OCI-LY7 (cell line): ENCODE results near the gene SLC25A40. TPM values are rescaled to one million over a fixed set of nuclear protein-coding genes. Genes with fewer than 3 reads are reported as not detected.
"Not testable (repeated sequence)": the region's sequence is repeated elsewhere in the genome, so short reads cannot be mapped to it uniquely, and the experiment has no call there.

Experiments
- BruUV-seq: library from RNA; stranded (reverse); fragments of 400-500 nt; replicated peaks from 2 replicates; lab custom pipeline; 2021; lab: Mats Ljungman, UMichigan
- CTCF ChIA-PET: fragments of 300-600 bp; sonication (Branson Sonifier 250); formaldehyde crosslinking; loops from one replicate; lab custom pipeline; 2022; ENCODE audit warnings: antibody characterized with exemption; ENCODE audit not compliant: unreplicated experiment; lab: Charles Lee
- POLR2A ChIA-PET: fragments of 300-600 bp; sonication (Branson Sonifier 250); formaldehyde crosslinking; loops from one replicate; lab custom pipeline; 2022; ENCODE audit warnings: antibody characterized with exemption; lab: Charles Lee
- DNase-seq: peaks from one replicate; pipeline ENCODE4 v3.0.0-alpha.2; 2015; ENCODE audit warnings: low spot score
- H2AFZ ChIP-seq: fragments of 200-600 bp; sonication (generic), shearing (Covaris generic); 2 replicates; pipeline ENCODE4 v1.6.1; 2014; ENCODE audit warnings: mild to moderate bottlenecking, antibody characterized with exemption, low read length, moderate library complexity
- H3K27ac ChIP-seq: fragments of 200-600 bp; sonication (generic); 2 replicates; pipeline ENCODE4 v1.5.1; 2014; ENCODE audit warnings: mixed run types, low read depth, mild to moderate bottlenecking, moderate library complexity, low read length, inconsistent platforms; ENCODE audit not compliant: poor library complexity, severe bottlenecking
- H3K36me3 ChIP-seq: fragments of 200-600 bp; sonication (generic); 2 replicates; pipeline ENCODE4 v1.6.1; 2014; ENCODE audit warnings: mild to moderate bottlenecking, antibody characterized with exemption, low read length, moderate library complexity, mixed read lengths; ENCODE audit not compliant: insufficient read depth
- H3K4me1 ChIP-seq: fragments of 200-600 bp; sonication (generic); 2 replicates; pipeline ENCODE4 v1.5.1; 2014; ENCODE audit warnings: mild to moderate bottlenecking, low read length; ENCODE audit not compliant: insufficient read depth, poor library complexity, severe bottlenecking
- H3K4me2 ChIP-seq: fragments of 200-600 bp; sonication (generic); 2 replicates; pipeline ENCODE4 v1.6.1; 2014; ENCODE audit warnings: mild to moderate bottlenecking, low read length
- H3K4me3 ChIP-seq: fragments of 200-600 bp; sonication (generic); 2 replicates; pipeline ENCODE4 v1.5.1; 2014; ENCODE audit warnings: mild to moderate bottlenecking, low read depth, low read length; ENCODE audit not compliant: poor library complexity, severe bottlenecking
- H3K79me2 ChIP-seq: fragments of 200-600 bp; sonication (generic); 2 replicates; pipeline ENCODE4 v1.6.1; 2016; ENCODE audit warnings: low read depth, mild to moderate bottlenecking, low read length, moderate library complexity, mixed read lengths; ENCODE audit not compliant: insufficient read depth
- H3K9me2 ChIP-seq: fragments of 200-600 bp; sonication (generic); 2 replicates; pipeline ENCODE4 v1.6.1; 2016; ENCODE audit warnings: mild to moderate bottlenecking, low read length, mixed read lengths; ENCODE audit not compliant: insufficient read depth
- H3K9me3 ChIP-seq: fragments of 200-600 bp; sonication (generic); 2 replicates; pipeline ENCODE4 v1.6.1; 2014; ENCODE audit warnings: mild to moderate bottlenecking, mixed run types, low read length, mixed read lengths
- H4K20me1 ChIP-seq: fragments of 200-600 bp; sonication (generic); 2 replicates; pipeline ENCODE4 v1.6.1; 2014; ENCODE audit warnings: mild to moderate bottlenecking, antibody characterized with exemption, low read length, moderate library complexity, mixed read lengths; ENCODE audit not compliant: insufficient read depth
- EZH2phosphoT487 ChIP-seq: fragments of 200-600 bp; sonication (generic); IDR thresholded peaks from 2 replicates; pipeline ENCODE4 v1.6.1; 2018; ENCODE audit warnings: low read depth, borderline replicate concordance, mild to moderate bottlenecking, mixed run types, antibody characterized with exemption, low read length, moderate library complexity, mixed read lengths
- intact Hi-C: fragments of 100-400 bp; cut with micrococcal nuclease; formaldehyde crosslinking; loops from one replicate; pipeline ENCODE4 v1.10.0; 2022; ENCODE audit not compliant: unreplicated experiment
- total RNA-seq, 2 experiments: library from RNA; depleted of rRNA in 1 of 2; stranded (reverse); fragments of >200 nt in 1 of 2; shearing (Covaris generic) in 1 of 2; gene quantifications; 2 replicates each; pipeline ENCODE4 v1.2.3, GENCODE V29; 2014 to 2022
- TF ChIP-seq, protein P1 (sequence below): fragments of 200-600 bp; sonication (generic); conservative IDR thresholded peaks from 2 replicates; pipeline ENCODE4 v1.5.1; 2014; ENCODE audit warnings: mild to moderate bottlenecking, antibody characterized with exemption, low read length, moderate library complexity, mixed read lengths

SLC25A40 gene
- total RNA-seq, 2 experiments from 2014 or later = 21.0 to 53.6 TPM

DNA sequence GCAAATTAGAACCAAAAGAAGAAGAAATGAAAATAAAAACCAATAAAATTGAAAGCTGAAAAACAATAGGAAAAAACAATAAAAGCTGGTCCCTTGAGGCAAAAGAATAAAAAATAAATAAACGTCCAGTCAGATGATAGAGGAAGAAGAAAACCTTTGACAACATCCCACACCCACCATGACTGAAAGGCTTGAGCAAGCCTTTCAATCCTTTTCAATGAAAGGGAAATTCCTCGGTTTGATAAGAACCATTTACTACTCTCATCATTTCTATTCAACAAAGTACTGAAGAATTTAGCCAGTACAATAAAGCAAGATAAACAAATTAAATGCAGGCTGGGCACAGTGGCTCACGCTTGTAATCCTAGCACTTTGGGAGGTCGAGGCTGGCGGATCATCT, 3.8 kb downstream of the SLC25A40 start:
- BruUV-seq = no TSS peak
- no peak overlapping the region for H3K27ac ChIP-seq
- H3K36me3 ChIP-seq = peaks cover 68% of the 10 kb centered on the region
- no peak overlapping the region for H2AFZ ChIP-seq
- intact Hi-C loops = no loop called here
- no peak for DNase-seq
- CTCF ChIA-PET = no interaction called here
- TF ChIP-seq, protein P1, sequence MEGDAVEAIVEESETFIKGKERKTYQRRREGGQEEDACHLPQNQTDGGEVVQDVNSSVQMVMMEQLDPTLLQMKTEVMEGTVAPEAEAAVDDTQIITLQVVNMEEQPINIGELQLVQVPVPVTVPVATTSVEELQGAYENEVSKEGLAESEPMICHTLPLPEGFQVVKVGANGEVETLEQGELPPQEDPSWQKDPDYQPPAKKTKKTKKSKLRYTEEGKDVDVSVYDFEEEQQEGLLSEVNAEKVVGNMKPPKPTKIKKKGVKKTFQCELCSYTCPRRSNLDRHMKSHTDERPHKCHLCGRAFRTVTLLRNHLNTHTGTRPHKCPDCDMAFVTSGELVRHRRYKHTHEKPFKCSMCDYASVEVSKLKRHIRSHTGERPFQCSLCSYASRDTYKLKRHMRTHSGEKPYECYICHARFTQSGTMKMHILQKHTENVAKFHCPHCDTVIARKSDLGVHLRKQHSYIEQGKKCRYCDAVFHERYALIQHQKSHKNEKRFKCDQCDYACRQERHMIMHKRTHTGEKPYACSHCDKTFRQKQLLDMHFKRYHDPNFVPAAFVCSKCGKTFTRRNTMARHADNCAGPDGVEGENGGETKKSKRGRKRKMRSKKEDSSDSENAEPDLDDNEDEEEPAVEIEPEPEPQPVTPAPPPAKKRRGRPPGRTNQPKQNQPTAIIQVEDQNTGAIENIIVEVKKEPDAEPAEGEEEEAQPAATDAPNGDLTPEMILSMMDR = no peak
- no peak for TF ChIP-seq EZH2phosphoT487
- H3K4me1 ChIP-seq = peaks cover 13% of the 10 kb centered on the region
- peaks cover 38% of the 10 kb centered on the region for H3K9me3 ChIP-seq
- H3K4me2 ChIP-seq = 0 out of 2 replicates have a peak overlapping the region, but pooled peaks have one; percentile 17
- POLR2A ChIA-PET = interaction anchor here (0.7 kb wide), 1 partner anchor 550 kb away, joined by 4 read pairs; no protein-coding TSS in a partner anchor
- peaks cover 87% of the 10 kb centered on the region for H3K79me2 ChIP-seq
- H3K9me2 ChIP-seq = no peaks in the 10 kb centered on the region
- H3K4me3 ChIP-seq = no peak overlapping the region
- H4K20me1 ChIP-seq = peaks cover 13% of the 10 kb centered on the region; the same call in 1 of the 2 replicates

DNA sequence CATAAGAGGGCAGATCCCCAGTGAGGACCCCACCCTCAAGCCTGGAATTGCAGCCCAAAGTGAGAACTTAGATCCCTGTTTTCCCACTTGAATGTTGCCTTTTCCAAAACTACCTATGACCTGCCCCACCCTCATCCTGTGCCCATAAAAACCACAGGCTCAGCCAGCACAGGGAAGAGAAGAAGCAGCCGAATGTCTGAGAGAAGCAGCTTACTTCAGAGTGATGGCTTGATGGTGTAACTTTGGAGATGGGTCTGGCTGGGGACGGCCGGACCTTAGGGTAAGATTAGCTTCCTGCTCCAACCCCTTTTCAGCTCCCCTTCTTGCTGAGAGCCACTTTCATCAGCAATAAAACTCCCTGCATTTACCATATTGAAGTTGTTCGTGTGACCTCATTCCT, 5.7 kb downstream of the SLC25A40 start:
- intact Hi-C loops = no loop called here
- no peaks in the 10 kb centered on the region for H3K9me2 ChIP-seq
- peaks cover 13% of the 10 kb centered on the region for H3K4me1 ChIP-seq
- no peak overlapping the region for H3K4me2 ChIP-seq
- TF ChIP-seq EZH2phosphoT487 = no peak
- TF ChIP-seq, protein P1 = no peak
- CTCF ChIA-PET = no interaction called here
- BruUV-seq = no TSS peak
- peaks cover 84% of the 10 kb centered on the region for H3K36me3 ChIP-seq
- H3K27ac ChIP-seq = no peak overlapping the region
- H4K20me1 ChIP-seq = peaks cover 13% of the 10 kb centered on the region; the same call in 1 of the 2 replicates
- H3K79me2 ChIP-seq = peaks cover 78% of the 10 kb centered on the region
- peaks cover 54% of the 10 kb centered on the region for H3K9me3 ChIP-seq
- no peak overlapping the region for H2AFZ ChIP-seq
- DNase-seq = no peak
- H3K4me3 ChIP-seq = no peak overlapping the region
- POLR2A ChIA-PET = interaction anchor here (0.9 to 1.7 kb wide), 4 partner anchors 9 to 243 kb away, joined by 3 to 6 read pairs (median 4); no protein-coding TSS in a partner anchor

DNA sequence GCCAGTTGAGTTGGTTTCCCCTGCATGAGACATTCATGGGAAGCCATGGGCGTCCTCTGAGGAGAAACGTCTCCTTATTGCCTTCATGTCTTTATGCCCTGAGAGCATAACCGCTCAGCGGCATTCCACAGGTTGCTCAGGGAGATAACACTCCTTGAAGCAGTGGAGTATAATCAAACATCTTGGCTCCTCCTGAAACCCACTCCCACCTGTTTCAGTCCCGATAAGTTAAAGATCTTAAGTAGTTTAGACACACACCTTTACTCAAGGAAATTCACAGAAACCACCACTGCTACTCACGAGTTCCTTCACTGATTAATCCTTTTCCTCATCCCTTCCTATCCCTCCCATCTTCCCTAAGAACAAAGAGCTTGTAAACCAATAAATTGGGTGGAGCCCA, 9.6 kb downstream of the SLC25A40 start:
- CTCF ChIA-PET, H3K27ac ChIP-seq, H3K4me2 ChIP-seq, H3K4me1 ChIP-seq, H2AFZ ChIP-seq, H3K4me3 ChIP-seq, BruUV-seq, DNase-seq, intact Hi-C loops, H3K9me2 ChIP-seq, H4K20me1 ChIP-seq: not testable (repeated sequence)
- Histone ChIP-seq H3K79me2 (peaks cover 47% of the 10 kb centered on the region), H3K36me3 (peaks cover 93% of the 10 kb centered on the region), H3K9me3 (peaks cover 49% of the 10 kb centered on the region)
- POLR2A ChIA-PET = interaction anchor here (0.9 kb wide), 1 partner anchor 22 kb away, joined by 3 read pairs; no protein-coding TSS in a partner anchor
